Left ventricle myocardium inferior (tissue), 1 donor: ENCODE measurements around the gene PTPRG. TPM values are rescaled to one million over a fixed set of nuclear protein-coding genes. Genes with fewer than 3 reads are reported as not detected.
A peak's percentile ranks its signal among the peaks of the same experiment; 100 is the strongest.

ENCODE experiments used
- DNase-seq: peaks from one replicate; pipeline ENCODE4 v3.0.0-alpha.2; 2020
- H3K27ac ChIP-seq: fragments of 200-600 bp; replicated peaks from 2 replicates; pipeline ENCODE4 v1.8.0; 2021
- H3K27me3 ChIP-seq: fragments of 200-600 bp; 2 replicates; pipeline ENCODE4 v1.8.0; 2021; ENCODE audit warnings: low read depth
- H3K36me3 ChIP-seq: fragments of 200-600 bp; 2 replicates; pipeline ENCODE4 v1.8.0; 2021
- H3K4me1 ChIP-seq: fragments of 200-600 bp; 2 replicates; pipeline ENCODE4 v1.8.0; 2021
- H3K4me3 ChIP-seq: fragments of 200-600 bp; 2 replicates; pipeline ENCODE4 v1.8.0; 2021; ENCODE audit warnings: mild to moderate bottlenecking, moderate library complexity
- H3K9me3 ChIP-seq: fragments of 200-600 bp; replicated peaks from 2 replicates; pipeline ENCODE4 v1.8.0; 2021
- CTCF ChIP-seq: fragments of 200-600 bp; IDR thresholded peaks from 2 replicates; pipeline ENCODE4 v1.8.0; 2021; ENCODE audit warnings: antibody characterized with exemption, mild to moderate bottlenecking, borderline replicate concordance
- intact Hi-C: fragments of 100-400 bp; cut with micrococcal nuclease; formaldehyde crosslinking; loops from one replicate; pipeline ENCODE4 v1.11.0; 2022
- total RNA-seq: library from RNA; stranded (reverse); fragmentation: NEBNext Ultra II Directional; extraction: Animal tissue kit (Norgen Biotek cat#: 25700); gene quantifications from one replicate; pipeline ENCODE4 v1.2.1, GENCODE V29; 2021
- donor health status: DM: no; HTN: yes; CAD: no; lungs with severe emphysema.

PTPRG gene
- total RNA-seq, 1 donor from 2014 or later = 29.6 TPM

DNA sequence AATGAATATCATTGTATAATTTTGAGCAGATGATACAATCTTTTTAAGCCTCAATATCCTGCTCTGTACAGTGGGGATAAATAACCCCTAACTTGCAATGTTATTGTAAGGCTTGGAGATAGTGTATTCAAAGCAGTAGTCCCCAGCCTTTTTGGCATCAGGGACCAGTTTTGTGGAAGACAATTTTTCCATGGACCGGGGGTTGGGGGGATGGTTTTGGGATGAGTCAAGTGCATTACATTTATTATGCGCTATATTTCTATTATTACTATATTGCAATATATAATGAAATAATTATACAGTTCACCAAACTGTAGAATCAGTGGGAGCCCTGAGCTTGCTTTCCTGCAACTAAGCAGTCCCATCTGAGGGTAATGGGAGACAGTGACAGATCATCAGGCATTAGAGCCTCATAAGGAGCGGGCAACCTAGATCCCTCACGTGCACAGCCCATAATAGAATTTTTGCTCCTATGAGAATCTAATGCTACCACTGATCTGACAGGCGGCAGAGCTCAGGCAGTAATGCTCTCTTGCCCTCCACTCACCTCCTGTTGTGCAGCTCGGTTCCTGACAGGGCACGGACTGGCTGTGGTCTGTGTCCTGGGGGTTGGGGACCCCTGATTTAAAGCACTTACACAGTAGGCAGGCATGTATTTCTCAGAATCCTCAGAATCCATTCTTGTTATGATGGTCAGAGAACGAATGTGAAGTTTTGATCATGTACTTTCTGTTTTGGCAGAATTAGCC lies 102.2 kb downstream of the PTPRG start:
- DNase-seq = no peak
- Histone ChIP-seq H3K4me1 (peaks cover 55% of the 10 kb centered on the region), H3K27ac (no peak overlapping the region), H3K4me3 (no peak overlapping the region), H3K36me3 (no peaks in the 10 kb centered on the region), H3K27me3 (no peaks in the 10 kb centered on the region), H3K9me3 (no peaks in the 10 kb centered on the region)
- no peak for TF ChIP-seq CTCF
- intact Hi-C loops = no loop called here

DNA sequence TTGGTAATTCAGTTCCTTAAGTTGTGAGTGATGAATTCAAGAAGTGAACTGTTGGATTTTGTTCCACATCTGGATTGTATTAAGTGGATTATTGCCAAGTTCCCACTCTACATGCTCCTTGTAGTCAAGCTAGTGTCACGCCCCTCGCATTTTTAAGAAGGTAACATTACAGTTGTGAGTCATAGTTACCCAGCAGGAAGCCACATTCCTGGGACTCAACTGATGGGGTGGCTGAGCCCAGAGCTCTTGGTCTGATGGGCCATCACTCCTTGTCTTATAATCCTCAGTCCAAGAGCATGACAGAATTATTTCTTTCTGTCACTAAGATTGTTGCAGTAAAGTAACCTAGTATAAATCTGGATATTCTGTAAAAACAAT lies 102.7 kb downstream of the PTPRG start:
- H3K27ac ChIP-seq = no peak overlapping the region
- no peak for DNase-seq
- no peak for TF ChIP-seq CTCF

DNA sequence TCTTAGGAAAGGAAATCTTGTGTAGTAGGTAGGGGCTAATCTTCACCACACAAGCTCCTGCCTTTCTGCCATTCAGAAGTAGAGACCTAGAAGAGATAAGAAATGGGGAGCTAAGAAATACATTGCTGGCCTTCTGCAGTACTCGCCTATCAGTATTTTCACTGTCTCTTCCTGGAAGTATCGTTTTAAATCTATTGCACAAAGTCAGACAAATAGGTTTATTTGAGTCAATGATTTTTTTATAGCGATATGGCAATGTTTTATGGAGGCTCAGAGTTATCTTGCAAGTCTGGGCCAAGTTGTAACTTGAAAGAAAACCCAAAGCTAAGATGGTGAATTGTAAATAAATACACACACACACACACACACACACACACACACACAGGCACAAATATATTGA lies 103.8 kb downstream of the PTPRG start:
- no peak overlapping the region for H3K27ac ChIP-seq
- no peaks in the 10 kb centered on the region for H3K27me3 ChIP-seq
- intact Hi-C loops = no loop called here
- DNase-seq = no peak
- TF ChIP-seq CTCF = no peak
- no peaks in the 10 kb centered on the region for H3K9me3 ChIP-seq
- H3K36me3 ChIP-seq = no peaks in the 10 kb centered on the region
- H3K4me1 ChIP-seq = peaks cover 70% of the 10 kb centered on the region
- H3K4me3 ChIP-seq = no peak overlapping the region

More for the DNA sequence above, 102.7 kb downstream of the PTPRG start:
- intact Hi-C loops = no loop called here
- peaks cover 60% of the 10 kb centered on the region for H3K4me1 ChIP-seq
- no peaks in the 10 kb centered on the region for H3K36me3 ChIP-seq
- no peaks in the 10 kb centered on the region for H3K27me3 ChIP-seq
- H3K9me3 ChIP-seq = no peaks in the 10 kb centered on the region
- no peak overlapping the region for H3K4me3 ChIP-seq

DNA sequence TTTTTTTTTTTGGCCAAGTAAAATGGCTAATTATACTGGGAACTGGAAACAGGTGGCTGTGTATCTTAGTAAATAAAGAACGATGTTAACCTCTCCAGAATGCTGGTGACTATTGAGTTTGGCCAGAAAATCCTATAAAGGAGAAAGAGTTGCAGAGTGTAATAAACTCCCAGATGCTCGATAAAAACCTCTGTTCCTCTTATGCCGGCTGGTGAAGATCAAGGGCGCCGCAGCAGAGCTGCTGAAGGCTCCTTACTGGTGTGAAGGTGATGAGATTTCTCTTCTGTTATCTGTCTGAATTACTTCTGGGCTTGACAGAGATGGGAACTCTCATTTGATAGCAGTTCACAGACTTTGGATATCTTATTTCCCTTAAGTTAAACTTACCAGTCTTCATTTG lies 104.6 kb downstream of the PTPRG start:
- no peaks in the 10 kb centered on the region for H3K36me3 ChIP-seq
- H3K4me1 ChIP-seq = peaks cover 77% of the 10 kb centered on the region
- TF ChIP-seq CTCF = no peak
- H3K4me3 ChIP-seq = no peak overlapping the region
- no peak for DNase-seq
- no peaks in the 10 kb centered on the region for H3K27me3 ChIP-seq
- intact Hi-C loops = no loop called here
- H3K9me3 ChIP-seq = no peaks in the 10 kb centered on the region
- H3K27ac ChIP-seq = peak overlapping the region; percentile 6

DNA sequence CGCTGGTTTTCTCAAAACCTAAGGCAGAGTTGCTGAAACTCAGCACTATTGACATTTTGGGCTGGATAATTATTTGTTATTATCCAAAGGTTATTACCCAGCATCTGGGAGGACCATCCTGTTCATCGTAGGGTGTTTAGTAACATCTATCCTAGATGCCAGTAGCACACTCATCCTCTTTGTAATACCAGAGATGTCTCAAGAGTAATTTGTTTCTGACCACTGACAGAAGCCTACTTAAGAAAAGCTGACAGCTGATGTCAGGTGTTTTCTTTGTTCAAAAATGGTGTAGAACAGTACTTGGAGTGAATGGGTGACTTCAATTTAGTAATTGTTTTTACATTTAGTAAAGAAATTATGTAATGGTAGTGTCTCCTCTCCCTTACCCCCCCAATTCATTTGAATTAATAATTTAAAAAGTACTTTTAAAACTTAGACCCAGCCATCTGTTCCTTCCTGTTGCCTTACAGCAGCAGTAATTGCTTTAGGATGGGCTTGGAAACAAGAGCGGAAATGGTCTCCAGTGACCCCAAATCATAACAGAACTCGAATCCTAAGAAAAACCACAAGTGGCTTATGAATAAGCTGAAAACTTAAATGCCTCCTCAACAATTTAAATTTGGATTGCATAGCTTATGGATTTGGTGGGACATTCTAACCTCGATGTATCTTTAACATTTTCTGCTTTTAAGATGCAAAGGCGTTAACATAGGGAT lies 105.4 kb downstream of the PTPRG start:
- no peak for DNase-seq
- H3K36me3 ChIP-seq = no peaks in the 10 kb centered on the region
- no peaks in the 10 kb centered on the region for H3K9me3 ChIP-seq
- H3K4me3 ChIP-seq = no peak overlapping the region
- intact Hi-C loops = no loop called here
- H3K4me1 ChIP-seq = peaks cover 77% of the 10 kb centered on the region
- no peaks in the 10 kb centered on the region for H3K27me3 ChIP-seq
- peak overlapping the region; percentile 6 for H3K27ac ChIP-seq
- no peak for TF ChIP-seq CTCF
